Mesothelial cell of epicardium (in vitro differentiated cells): ENCODE measurements around the gene BCOR. TPM values are rescaled to one million over a fixed set of nuclear protein-coding genes. Genes with fewer than 3 reads are reported as not detected.

Experiments used
- DNase-seq, 2 experiments: peaks; one replicate each; pipeline ENCODE4 v3.0.0; 2021; ENCODE audit warnings: low spot score in 2 of 2; ENCODE audit not compliant: unreplicated experiment in 2 of 2
- H3K27ac Mint-ChIP-seq: 2 replicates; pipeline ENCODE4 v1.8.0; 2021; ENCODE audit warnings: mixed read lengths
- H3K27me3 Mint-ChIP-seq: 2 replicates; pipeline ENCODE4 v1.8.0; 2021; ENCODE audit warnings: low read depth, mixed read lengths
- H3K36me3 Mint-ChIP-seq: 2 replicates; pipeline ENCODE4 v1.8.0; 2021; ENCODE audit warnings: mixed read lengths
- H3K4me1 Mint-ChIP-seq: 2 replicates; pipeline ENCODE4 v1.8.0; 2021; ENCODE audit warnings: mixed read lengths
- H3K4me3 Mint-ChIP-seq: 2 replicates; pipeline ENCODE4 v1.8.0; 2021; ENCODE audit warnings: mild to moderate bottlenecking, moderate library complexity, mixed read lengths
- H3K9me3 Mint-ChIP-seq: 2 replicates; pipeline ENCODE4 v1.8.0; 2021; ENCODE audit warnings: mixed read lengths
- total RNA-seq: library from RNA; stranded (reverse); gene quantifications from 3 replicates; pipeline ENCODE4 v1.2.1, GENCODE V29; 2021
- TF ChIP-seq, protein P1 (sequence below): fragments of 200-600 bp; sonication (generic); IDR thresholded peaks from one replicate; pipeline ENCODE4 v1.5.0; 2021; ENCODE audit warnings: antibody characterized with exemption; ENCODE audit not compliant: unreplicated experiment

BCOR gene
- total RNA-seq, 1 donor from 2014 or later, result 52.3 TPM

DNA sequence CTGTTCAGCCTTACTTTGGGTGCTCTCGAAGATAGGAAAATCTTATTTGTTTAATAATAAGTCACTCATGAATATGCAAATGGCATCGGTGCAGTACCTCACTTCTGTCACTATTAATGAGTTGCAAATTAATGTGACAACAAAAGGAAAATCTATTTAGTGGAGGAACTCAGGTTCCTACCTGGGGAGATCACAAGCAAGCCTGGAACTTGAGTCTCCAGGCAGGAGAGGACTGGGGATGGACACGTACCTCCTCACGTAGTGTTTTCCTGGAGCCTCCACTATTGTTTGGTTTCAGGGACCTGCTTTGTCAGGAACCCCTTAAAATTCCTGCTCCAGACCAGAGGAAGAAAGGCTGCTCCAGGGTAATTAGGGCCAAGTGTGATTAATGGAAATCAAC is 82.1 kb downstream of the BCOR start:
- no peak for DNase-seq
- peaks cover 11% of the 10 kb centered on the region for H3K9me3 Mint-ChIP-seq
- TF ChIP-seq, protein P1, sequence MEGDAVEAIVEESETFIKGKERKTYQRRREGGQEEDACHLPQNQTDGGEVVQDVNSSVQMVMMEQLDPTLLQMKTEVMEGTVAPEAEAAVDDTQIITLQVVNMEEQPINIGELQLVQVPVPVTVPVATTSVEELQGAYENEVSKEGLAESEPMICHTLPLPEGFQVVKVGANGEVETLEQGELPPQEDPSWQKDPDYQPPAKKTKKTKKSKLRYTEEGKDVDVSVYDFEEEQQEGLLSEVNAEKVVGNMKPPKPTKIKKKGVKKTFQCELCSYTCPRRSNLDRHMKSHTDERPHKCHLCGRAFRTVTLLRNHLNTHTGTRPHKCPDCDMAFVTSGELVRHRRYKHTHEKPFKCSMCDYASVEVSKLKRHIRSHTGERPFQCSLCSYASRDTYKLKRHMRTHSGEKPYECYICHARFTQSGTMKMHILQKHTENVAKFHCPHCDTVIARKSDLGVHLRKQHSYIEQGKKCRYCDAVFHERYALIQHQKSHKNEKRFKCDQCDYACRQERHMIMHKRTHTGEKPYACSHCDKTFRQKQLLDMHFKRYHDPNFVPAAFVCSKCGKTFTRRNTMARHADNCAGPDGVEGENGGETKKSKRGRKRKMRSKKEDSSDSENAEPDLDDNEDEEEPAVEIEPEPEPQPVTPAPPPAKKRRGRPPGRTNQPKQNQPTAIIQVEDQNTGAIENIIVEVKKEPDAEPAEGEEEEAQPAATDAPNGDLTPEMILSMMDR, result no peak
- no peak overlapping the region for H3K27ac Mint-ChIP-seq
- peaks cover 13% of the 10 kb centered on the region for H3K27me3 Mint-ChIP-seq
- peak overlapping the region; percentile 37 for H3K4me3 Mint-ChIP-seq
- H3K4me1 Mint-ChIP-seq, result peaks cover 17% of the 10 kb centered on the region
- no peaks in the 10 kb centered on the region for H3K36me3 Mint-ChIP-seq

DNA sequence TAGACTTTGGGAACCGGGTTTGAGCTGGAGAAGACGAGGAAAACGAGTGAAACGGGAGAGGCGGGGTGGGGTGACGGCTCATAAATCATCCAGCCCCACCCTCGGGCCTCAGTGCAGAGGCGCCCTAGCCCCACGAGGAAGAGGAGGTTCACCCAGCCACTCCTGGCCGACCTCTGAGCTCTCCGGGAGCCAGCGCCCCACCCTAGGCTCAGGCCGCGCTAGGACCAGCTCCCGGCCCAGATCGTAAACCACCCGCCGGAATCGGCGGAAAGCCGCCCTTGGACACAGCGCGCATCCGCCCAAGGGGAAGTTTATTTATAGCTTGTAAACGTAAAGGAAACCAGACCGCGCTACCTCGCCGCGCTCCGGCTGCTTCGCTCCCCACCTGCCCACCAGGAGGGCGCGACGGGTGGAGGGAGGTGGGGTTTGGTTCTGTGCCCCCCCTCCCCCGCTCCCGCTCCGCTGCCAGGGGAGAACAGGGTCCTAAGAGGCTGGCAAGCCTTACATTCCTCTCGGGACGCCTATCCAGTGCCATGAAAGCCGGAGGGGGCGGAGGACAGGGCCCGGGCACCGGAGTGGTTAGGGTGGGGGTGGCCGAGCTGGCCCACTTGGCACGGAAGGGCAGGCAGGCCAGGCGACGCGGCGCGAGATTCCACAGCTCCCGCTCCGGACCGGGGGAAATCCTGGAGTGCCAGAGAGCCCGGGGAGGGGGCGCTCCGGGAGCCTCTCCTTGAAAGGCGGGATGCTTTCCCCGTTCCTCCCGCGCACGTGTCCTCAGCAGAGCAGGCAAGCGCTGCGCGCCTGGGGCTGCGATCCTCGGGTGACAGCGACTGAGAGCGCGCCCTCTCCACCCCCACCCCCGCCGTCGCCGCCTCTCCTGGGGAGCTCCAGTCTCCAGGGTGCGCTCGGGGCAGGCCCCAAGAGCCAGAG is 84.2 kb downstream of the BCOR start:
- Mint-ChIP-seq H3K4me3 (peak overlapping the region; percentile 65), H3K27me3 (peaks cover 15% of the 10 kb centered on the region), H3K9me3 (peaks cover 8% of the 10 kb centered on the region), H3K4me1 (peaks cover 28% of the 10 kb centered on the region), H3K27ac (peak overlapping the region; percentile 75), H3K36me3 (no peaks in the 10 kb centered on the region)
- peak; percentile 43 to 67 for DNase-seq
- TF ChIP-seq, protein P1, result no peak

DNA sequence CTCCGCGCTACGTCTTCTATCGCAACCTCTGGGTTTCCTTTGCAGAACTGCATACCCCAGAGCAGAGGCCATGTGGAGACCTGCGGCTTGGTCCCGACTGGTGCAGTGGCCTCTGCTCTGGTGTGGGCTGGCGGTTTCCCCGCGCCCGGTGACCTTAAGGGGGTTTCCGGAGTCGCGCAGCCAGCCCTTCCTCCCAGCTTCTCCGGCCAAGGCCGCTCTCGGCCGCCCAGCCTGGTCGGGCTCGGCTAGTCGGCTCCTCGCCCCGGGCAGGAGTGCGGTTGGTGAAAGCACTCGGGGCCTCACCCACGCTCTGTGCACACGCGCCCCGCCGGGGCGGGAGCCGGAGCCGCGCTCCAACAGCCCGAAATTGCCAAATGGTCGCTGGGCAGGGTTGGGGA is 84.9 kb downstream of the BCOR start:
- Mint-ChIP-seq H3K27ac (peak overlapping the region; percentile 59), H3K27me3 (peaks cover 20% of the 10 kb centered on the region), H3K4me3 (peak overlapping the region; percentile 65), H3K4me1 (peaks cover 32% of the 10 kb centered on the region), H3K9me3 (peaks cover 8% of the 10 kb centered on the region), H3K36me3 (no peaks in the 10 kb centered on the region)
- no peak for DNase-seq
- TF ChIP-seq, protein P1, result no peak

DNA sequence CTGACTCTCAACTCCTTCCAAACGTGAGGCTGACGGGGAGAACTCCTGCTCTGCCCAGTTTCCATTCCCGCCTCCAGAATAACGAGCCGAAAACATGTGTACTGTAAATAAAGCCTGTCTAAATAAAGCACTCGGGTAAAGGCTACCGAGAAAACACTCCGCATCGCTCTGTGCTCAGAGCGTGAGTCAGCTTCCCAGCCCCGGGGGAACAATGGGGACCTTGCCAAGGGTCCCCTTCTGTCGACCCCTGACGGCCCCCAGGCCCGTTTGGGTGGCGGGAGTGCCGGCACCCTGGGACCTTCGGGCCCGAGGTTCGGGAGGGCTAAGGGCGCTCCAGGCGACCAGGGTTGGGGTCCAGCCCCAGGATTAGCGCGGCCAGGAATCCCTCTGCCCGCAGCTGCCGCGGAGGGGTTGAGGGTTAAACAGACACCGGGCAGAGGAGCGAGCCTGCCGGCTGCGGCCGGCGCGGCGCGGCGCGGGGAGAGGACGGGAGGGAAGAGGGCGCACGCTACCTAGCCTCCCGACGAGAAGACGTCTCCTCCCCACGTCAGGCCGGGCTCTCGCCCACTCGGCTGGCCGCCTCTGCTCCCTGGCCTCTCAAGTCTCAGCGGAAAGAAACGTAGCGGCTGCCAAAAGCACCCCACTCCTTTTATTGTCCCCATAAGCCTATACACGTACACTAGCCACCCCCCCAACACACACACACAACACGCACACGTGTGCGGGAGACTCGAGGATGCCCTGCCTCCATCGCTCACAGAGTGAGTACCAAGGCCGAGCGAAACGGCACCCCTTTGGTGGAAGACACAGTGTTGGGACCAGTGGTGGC is 85.5 kb downstream of the BCOR start:
- Mint-ChIP-seq H3K36me3 (no peaks in the 10 kb centered on the region), H3K27ac (peak overlapping the region; percentile 82), H3K4me1 (peaks cover 38% of the 10 kb centered on the region), H3K4me3 (peak overlapping the region; percentile 65), H3K9me3 (peaks cover 10% of the 10 kb centered on the region), H3K27me3 (peaks cover 26% of the 10 kb centered on the region)
- TF ChIP-seq, protein P1, result no peak
- DNase-seq, result no peak

DNA sequence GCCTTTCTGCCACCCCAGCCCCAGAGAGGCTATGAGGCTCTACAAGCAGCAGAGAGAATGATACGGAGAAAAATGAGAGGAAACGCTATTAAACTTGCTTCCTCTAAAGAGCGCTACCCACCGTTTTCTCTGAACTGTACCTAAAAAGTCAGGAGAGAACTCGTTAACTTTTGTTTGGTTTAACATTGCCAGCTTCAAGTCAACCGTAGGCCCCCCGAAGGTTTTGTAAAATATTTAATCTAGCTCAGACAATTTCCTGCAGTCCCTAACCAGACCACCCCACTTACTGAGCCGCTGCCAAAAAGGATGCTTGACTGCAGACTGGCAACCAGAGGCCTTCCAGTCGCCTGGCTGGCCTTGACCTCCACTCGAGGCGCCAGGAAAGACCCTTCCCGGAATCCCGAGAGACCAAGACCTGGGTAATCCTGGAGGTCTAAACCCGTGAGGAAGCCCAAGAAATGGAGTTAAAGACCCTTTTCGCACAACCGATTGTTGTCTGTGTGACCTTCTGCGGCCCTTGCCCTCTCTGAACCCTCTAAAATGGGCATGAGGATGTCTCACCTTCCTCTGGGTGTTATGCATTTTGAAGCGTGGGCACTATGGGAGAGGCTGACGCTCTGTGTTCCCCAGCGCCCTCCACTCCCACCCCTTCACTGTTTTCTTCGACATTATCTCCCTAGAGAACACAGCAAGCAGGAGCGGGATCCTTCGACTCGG is 86.3 kb downstream of the BCOR start:
- peaks cover 30% of the 10 kb centered on the region for H3K27me3 Mint-ChIP-seq
- no peak for DNase-seq
- H3K9me3 Mint-ChIP-seq, result peaks cover 12% of the 10 kb centered on the region
- no peaks in the 10 kb centered on the region for H3K36me3 Mint-ChIP-seq
- peak overlapping the region; percentile 82 for H3K27ac Mint-ChIP-seq
- peaks cover 40% of the 10 kb centered on the region for H3K4me1 Mint-ChIP-seq
- TF ChIP-seq, protein P1, result no peak
- H3K4me3 Mint-ChIP-seq, result peak overlapping the region; percentile 49
